AG20443 (cell line): ENCODE measurements around the gene DPH1.

Experiments
- DNase-seq: peaks from one replicate; pipeline ENCODE4 v3.0.0; 2012; ENCODE audit warnings: low spot score, mixed read lengths

DPH1 gene

GRCh38 chr17:2050300-2051060 is 20.5 kb downstream of the DPH1 start:
- DNase-seq: peak; percentile 76

GRCh38 chr17:2051061-2051932 is 21.3 kb downstream of the DPH1 start:
- no peak for DNase-seq

- DNase-seq: no peak
Observed at GRCh38 chr17:2051933-2052559, 22.1 kb downstream of the DPH1 start.

- peak; percentile 75 for DNase-seq
Observed at GRCh38 chr17:2053380-2054261, 23.7 kb downstream of the DPH1 start.

- DNase-seq: no peak
Observed at GRCh38 chr17:2054262-2054511, 24.2 kb downstream of the DPH1 start.

GRCh38 chr17:2054512-2055291 is 24.7 kb downstream of the DPH1 start, which contains the start of gene HIC1:
Gene HIC1, plus strand, starts transcription at chr17:2055103. Its CDS starts 1,588 bp downstream, at chr17:2056691.
- peak; percentile 86 for DNase-seq

GRCh38 chr17:2055292-2056205 is 25.6 kb downstream of the DPH1 start:
- peak; percentile 72 for DNase-seq

GRCh38 chr17:2056206-2057174 is 26.5 kb downstream of the DPH1 start:
- DNase-seq: no peak

GRCh38 chr17:2057175-2057759 is 27.3 kb downstream of the DPH1 start:
- DNase-seq: no peak

- DNase-seq: no peak
Observed at GRCh38 chr17:2057760-2058585, 28.0 kb downstream of the DPH1 start.

GRCh38 chr17:2058586-2059546 is 28.9 kb downstream of the DPH1 start:
- DNase-seq: no peak

- DNase-seq: no peak
Observed at GRCh38 chr17:2059547-2060384, 29.8 kb downstream of the DPH1 start.

- DNase-seq: no peak
Observed at GRCh38 chr17:2060385-2060658, 30.4 kb downstream of the DPH1 start.

- no peak for DNase-seq
Observed at GRCh38 chr17:2060681-2061440, 30.9 kb downstream of the DPH1 start.

- DNase-seq: no peak
Observed at GRCh38 chr17:2061441-2061958, 31.5 kb downstream of the DPH1 start.
